Stimulated activated naive CD4-positive, alpha-beta T cell (primary cell): ENCODE results near the gene MACROD2.
"Not testable (repeated sequence)": the region's sequence is repeated elsewhere in the genome, so short reads cannot be mapped to it uniquely, and the experiment has no call there.

Experiments used
- DNase-seq, 6 experiments: peaks; one replicate each; lab custom pipeline; 2025; lab: John Stamatoyannopoulos, UW

MACROD2 gene

DNA sequence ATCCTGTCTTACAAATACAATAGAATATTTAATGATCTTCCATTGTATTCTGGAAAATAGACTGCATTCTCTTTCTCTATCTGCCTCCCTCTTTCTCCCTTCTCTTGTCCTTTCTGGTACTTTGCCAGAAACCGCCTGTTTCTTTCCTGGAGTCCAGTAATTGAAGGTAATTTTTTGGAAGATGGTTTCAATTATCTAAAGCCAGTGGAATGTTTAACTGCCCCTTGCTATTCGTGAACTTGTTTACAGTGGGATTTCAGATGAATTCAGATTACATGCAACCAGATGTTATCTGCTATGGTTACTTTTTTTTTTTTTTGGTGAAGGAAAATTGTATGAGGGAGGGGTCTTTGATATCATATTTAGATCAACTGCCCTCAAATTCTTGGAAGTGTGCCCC is 997.6 kb downstream of the MACROD2 start:
- no peak for DNase-seq

DNA sequence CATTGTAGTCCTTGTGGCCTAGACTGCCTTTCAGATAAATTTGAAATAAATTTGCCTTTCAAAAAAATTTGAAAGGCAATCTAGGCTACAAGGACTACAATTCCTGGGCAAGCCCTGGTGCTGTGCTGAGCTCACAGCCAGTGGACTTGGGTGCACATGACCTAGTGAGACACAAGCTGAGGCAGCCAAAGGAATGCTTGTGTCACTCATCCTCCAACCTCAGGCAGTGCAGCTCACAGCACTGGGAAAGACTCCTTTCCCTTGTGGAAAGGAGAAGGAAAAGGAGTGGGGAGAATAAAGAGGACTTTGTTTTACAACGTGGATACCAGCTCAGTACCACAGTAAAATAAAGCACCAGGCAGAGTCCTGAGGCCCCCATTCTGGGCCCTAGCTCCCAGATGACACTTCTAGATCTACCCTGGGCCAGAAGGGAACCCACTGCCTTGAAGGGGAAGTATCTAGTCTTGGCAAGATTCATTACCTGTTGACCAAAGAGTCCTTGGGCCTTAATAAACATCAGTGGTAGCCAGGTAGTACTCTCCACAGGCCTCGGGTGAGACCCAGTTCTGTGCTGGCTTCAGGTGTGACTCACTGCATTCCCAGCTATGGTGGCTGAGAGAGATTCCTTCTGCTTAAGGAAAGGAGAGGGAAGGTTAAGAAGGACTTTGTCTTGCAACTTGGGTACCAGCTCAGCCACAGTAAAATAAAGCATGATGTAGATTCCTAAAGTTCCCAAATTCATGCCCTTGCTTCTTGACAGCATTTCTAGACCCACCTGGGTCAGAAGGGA is 1001.8 kb downstream of the MACROD2 start:
- DNase-seq, result no peak

DNA sequence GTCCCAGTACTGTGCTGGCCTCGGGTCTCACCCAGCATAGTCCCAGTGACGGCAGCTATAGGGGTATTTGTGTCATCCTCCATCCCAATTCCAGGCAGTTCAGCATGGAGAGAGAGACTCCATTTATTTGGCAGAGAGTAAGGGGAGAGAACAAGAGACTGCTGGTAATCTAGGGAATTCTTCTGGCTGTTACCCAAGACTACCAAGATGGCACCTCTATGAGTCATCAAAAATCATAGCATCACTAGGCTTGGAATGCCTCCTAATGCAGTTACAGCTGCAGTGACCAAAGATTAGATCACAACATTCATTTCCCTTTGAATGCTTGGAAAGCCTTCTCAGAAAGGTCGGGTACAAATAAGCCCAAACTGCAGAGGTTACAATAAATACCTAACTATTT is 1002.5 kb downstream of the MACROD2 start:
- no peak for DNase-seq

DNA sequence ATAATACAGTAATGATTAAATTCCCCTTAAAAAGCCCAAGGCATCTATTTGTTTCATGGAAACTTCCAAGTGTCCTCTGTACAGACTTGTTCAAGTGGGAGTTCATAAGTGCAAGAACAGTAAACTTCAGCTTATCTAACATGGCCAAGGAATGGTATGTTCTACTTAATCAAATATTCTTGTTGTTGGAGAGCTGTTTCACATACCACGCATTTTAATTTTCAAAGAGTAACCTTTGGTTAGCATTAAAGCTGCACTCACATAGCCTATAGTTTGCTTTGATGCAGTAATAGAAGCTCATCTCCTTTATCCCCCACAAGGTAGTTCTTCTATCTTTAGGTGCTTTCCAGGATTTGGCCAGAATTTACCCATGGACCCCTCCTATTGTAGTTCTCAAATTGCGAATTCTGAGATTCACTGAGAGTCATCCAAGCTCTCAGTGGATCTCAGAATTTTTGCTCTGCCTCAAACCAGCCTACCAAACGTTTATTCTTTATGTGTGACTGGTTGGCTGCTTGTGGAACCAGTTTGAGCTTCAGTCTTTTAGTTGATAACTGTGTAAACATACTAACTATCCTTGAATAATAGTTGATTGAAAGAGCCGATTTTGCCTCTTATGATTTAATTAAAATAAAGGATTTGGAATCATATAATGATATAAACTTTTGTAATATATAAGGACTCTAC is 1010.1 kb downstream of the MACROD2 start:
- DNase-seq, result no peak

DNA sequence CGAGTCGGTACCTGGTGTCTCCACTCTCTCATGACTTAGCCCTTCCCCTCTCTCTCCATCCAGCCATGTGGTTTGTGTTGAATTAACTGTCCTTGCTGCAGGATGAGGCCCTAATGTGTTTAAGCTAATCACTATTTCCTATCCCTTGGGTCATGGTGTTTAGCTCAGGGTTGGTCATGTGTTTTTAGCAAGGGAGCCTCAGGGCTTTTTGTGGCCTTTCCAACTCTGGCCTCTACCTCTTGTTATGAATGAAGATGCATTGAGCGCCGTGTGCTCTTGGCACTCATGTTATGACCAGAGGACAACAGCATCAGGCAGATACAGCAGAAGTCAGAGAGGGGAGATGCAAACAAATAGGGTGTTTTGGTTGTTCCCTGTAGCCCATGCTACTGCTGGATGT is 1016.3 kb downstream of the MACROD2 start:
- DNase-seq, result no peak

DNA sequence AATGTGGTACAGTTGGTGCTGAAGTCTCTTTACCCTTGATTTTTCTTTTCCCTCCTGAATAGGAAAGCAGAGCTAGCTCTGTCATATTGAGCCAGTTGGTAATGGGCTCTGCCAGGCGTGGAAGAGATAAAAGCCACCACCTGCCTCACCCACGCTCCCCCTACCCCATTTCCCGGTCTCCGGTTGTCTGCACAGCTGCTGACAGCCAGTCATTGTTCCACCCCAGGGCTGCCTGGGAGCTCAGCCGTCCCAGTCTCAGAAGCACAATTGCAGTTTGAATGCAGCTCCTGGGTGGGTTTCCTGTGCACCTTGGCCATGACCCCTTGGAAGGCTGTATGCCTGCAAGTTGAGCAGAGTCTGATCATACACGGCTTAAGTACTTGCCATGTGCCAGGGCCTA is 1017.2 kb downstream of the MACROD2 start:
- DNase-seq, result no peak

DNA sequence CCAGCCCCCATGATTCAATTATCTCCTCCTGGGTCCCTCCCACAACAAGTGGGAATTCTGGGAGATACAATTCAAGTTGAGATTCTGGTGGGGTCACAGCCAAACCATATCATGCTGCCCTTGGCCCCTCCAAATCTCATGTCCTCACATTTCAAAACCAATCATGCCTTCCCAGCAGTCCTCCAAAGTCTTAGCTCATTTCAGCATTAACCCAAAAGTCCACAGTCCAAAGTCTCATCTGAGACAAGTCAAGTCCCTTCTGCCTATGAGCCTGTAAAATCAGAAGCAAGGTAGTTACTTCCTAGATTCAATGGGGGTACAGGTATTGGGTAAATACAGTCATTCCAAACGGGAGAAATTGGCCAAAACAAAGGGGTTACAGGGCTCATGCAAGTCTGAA is 1021.6 kb downstream of the MACROD2 start:
- DNase-seq, result not testable (repeated sequence)

DNA sequence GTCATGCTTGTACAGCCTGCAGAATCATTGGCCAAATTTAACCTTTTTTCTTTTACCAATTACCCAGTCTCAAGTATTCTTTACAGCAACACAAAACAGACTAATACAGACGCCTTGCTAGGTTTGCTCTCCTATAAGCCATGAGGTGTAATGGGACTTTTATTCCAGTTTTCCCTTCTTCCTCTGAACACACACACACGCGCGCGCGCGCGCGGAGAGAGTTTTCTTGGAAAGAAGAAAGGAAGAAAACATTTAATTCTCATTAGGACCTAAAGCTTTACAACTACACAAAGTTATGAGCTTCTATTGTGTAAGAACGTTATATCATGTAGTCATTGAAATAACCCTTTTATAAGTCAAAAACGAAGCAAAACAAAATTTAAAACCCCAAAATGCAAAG is 1023.6 kb downstream of the MACROD2 start:
- no peak for DNase-seq

DNA sequence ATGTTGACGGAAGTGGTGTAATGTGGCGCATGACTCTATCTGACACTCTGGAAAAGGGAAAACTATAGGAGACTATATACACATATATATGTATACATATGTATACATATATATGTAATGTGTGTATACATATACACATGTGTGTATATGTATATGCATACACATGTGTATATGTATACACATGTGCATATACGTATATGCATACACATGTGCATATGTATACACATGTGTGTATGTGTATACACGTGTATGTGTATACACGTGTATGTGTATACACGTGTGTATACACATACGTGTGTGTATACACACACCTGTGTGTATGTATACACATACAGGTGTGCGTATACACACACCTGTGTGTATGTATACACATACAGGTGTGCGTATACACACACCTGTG is 1025.5 kb downstream of the MACROD2 start:
- DNase-seq, result no peak

DNA sequence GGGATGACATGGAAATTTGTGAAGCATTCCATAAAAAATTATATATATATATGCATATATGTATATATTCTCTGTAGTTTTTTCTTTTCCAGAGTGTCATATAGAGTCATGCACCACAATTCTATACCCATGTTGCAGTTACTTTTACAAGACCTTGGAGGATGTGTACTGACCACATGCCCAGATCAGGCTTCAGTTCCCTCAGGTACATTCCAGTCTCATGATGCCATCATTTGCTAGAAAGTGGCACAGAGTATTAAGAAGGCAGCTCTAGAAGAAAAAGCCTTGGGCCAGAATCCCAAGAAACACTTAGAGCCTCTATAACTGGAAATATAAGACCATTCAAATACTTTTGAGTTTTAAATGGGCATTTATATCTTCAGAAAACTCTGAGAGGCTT is 1027.6 kb downstream of the MACROD2 start:
- no peak for DNase-seq

DNA sequence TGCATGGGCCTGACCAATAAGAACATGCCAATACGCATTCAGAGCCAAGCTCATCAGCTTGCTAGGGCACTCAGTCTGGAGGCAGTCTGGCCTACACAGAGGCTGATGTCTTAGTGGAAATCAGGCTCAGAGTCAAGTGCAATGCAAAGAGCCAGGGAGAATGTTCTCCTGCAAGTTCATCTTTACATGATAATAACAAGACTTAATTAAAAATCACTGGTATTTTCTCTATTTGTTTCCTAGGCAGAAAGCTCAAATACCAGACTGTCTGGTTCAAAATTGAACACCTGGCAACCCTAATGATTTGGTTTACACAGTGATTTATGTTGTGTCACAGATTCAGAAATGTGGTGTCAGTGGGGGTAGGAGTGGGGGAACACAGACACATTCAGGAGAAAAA is 1031.4 kb downstream of the MACROD2 start:
- no peak for DNase-seq

DNA sequence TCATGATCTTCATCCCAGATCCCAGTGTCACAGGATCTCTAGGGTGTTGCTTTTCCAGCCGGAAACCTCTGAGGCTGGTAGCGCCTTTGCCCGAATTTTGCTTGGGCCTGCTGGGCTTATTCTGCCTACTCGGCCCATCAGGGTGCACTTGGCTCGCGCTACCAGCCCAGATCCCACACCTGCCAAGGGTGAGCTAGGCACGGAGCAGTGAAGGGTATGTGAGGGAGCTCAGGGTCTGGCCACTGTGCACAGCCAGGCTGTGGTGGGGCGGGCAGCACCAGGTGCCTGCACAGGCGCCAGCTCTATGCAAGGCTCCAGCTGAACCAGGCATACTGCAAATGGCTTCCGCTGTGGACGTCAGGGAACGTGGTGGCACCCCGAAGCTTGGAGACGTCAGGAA is 1035.5 kb downstream of the MACROD2 start:
- no peak for DNase-seq

DNA sequence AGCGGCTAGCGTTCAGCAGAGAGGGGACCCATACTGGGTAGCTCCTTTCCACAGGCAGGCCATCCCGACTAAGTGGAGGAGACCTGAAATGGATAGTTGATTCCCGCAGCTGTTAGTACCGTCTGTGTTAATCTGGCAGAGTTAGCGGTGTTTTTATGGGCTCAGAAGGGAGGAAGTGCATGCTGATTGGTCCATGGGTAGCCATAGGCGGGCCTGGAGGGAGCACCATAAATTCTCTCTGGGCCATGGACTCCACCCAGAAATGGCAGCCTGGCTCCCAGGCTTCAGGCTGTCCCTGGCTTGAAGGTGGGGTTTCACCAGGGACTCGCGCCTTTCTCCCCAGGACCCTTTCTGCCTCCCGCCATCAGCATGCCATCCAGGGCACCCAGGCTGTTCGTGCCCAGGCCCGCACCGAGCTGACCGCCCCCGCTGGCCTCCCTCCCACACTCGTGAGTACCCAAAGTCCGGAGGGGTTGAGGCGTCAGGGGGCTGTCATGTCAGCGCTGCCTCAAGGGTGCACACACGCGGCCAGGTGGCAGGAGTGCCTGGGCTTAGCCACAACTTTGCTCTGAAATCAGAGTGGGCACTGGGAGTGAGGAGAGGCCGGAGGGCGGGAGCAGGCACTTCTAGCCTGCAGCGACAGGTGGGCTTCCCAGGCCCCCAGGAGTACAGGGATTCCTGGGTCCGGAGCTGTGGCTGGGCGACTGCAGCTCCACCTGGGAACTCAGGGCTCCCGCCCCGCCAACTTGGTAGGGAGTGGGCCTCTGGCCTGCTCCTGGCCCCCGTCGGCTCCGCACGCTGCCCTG is 1036.4 kb downstream of the MACROD2 start:
- no peak for DNase-seq

DNA sequence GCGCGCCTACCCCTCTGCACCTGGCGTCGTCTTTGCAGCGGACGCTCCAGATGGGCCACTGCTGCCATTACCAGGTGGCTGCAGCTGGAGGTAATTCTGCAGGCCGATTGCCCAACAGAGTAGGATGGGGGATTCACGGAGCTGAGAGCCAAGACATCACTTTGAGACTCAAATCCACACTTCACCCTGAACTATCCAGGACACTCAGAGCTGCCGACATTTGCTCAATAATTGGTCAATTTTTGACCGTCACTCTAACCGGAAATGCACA is 1037.0 kb downstream of the MACROD2 start:
- no peak for DNase-seq

DNA sequence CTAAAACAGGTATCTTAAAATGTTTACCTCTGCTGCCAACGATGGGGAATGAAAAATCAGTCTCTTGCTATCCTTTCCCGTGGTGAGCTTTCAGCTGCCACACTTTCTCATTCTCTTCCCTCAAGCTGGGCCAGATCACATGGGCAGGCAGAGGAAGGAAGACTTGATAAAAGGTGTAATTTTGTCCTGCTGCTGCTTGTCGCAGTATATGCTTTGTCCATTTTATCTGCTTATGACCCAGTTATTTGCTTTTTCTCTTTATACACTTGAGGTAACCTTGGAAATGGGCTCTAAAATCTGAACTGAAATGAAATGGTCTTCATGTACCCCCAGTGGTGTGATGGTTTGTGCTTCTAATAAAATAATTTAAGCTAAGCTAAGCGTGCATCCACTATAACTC is 1038.0 kb downstream of the MACROD2 start:
- DNase-seq, result no peak

DNA sequence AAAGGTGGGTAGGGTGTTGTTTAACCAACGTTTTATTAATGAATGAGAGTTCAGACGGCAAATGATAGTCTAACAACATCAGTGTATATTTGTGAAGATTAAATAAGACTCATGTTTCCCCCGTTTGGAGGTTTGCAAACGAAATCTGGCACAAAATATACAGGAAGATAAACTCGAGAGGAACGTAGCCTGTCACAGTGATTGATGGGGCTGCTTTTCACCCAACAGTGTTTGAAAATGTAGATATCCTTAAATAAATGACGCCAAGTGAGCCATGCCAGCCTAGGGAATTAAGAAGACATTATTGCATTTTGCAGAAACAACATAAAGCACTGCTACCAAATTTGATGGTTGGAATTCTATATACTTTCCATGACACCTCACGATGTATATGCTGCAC is 1038.6 kb downstream of the MACROD2 start:
- no peak for DNase-seq

DNA sequence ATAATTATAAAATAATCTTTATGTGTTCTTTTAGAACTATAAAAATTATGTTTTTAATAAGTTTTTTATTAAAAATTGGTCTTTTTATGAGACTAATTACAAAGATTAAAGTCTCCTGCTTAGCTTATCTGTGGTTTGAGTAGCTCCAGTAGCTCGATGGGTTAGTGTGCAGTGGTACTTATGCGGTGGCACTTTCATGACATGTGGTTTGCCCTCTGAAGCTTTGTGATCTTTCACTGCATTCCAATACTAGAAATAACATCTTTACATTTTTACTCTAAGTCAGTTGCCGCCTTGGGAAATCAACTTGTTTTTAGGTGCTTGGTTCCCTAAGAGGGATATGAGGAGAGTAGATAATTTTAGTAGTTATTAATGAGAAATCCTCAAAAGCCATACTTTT is 1041.6 kb downstream of the MACROD2 start:
- no peak for DNase-seq

DNA sequence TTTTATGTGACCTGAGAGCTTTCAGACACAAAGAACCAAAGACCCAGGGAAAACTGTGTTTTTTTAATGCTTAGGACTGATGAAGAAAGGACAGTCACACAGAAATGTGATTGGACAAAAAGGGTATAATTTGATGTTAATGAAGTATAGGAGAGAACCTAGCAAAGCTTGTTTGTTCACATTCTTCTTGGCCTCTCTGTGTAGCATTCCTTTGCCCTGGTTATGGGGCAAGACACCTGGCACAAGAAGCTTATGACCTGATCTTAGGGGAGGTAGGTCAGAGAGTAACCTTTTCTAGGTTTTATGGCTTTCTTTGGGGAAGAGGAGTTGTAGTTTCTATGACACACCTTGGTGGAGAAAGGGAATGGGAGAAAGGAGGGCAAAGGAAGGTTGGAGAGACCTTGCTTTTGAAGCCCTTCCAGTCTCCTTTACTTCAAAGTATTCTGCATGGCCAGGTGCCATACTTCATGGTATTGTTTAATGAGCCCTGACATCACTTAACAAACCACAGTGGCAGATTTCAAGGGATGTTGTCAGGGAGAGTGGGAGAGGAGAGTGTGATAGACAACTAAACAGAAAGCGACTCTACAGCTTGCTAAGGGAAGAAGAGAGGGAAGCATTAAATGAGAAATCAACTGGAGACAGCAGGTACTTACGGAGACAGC is 1043.9 kb downstream of the MACROD2 start:
- DNase-seq, result no peak

DNA sequence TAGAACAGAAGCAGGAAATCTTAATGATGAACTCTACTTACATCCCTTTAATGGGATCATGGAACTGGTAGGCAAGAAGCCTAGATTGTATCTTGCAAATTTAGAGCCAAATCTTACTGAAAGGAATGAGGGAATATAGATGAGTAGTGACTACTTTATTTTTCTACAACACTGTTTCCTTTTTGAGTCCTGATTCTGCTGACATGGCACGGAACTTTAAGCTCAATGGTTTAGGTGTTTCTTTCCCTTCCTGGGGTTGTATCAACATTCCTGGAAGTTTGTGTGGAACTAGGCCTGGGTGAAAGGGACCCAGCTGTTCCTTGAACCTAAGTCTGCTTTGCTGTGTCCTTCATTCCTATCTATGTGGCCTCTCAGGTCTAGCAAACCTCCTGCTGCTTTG is 1047.4 kb downstream of the MACROD2 start:
- DNase-seq, result no peak

DNA sequence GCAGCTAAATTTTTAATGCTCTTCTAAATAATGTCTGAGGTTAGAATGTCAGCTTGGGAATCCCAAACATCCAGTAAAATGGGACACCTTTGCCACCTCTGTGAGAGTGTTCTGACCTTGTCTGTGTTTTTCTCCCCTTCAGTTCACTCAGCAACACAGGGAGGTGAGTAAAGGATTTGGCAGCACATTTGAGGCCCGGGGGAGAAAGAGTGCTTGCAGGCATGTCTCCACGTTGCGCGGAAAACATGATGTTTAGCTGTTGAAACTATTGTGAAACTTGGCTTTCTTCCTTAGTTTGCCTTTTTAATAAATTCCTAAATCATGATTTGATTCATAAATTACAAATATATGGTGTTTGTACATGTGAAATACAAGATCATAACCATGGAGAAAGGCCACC is 1049.9 kb downstream of the MACROD2 start:
- no peak for DNase-seq

DNA sequence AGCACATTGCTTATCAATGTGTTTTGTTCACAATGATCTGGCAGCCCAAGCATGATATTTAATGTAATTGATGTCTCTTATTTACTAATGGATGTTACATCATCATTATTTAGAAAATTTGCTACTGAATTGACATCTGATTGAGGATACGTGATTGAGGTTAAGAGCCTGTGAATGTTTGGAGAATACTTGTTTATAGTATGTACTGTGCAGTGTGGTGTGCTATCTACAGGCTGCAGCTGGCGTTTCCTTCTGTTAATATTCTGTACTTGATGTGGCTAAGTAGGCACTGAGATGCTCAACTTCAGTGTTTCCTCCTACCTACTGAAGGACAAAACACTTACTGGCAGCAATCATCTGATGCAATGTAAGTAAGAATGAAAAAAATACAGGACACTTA is 1051.7 kb downstream of the MACROD2 start:
- DNase-seq, result no peak

DNA sequence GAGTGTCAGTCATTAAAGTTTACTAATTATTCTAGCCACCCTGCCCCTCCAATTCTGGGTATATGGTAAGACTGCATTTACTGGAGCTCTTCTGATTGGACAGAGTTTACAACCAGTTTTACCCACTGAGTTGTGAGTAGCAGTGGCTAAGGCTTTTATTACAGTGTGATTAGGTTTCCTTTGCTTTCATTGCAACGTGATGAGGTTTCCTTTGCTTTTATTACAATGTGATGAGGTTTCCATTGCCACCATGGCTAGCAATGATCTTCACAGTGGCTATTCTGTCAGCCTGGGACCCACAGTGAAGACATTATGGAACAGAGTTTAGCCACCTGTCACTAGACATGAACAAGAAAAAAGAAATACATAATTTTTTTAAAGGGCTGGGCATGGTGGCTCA is 1052.3 kb downstream of the MACROD2 start:
- no peak for DNase-seq

DNA sequence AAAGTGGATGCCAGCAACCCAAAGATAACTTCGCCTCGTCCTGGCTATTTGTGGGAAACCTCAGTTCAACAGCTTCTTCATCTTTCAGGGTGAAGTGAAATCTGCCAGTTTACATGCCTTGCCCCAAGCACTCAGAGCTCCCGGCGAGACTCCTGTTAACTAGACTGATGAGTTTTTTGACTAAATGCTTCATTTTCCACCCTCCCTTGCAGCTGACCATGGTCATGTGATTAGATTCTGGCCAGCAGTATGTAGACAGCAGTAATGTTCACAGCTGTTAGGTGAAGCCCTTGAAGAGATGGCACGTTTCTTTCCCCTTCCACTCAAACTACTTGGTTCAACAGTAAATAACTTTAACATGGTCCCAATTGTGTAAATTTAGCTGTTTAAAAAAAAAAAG is 1060.9 kb downstream of the MACROD2 start:
- no peak for DNase-seq
